Stimulated activated CD8-positive, alpha-beta memory T cell treated with anti-CD3 and anti-CD28 coated beads, Interleukin-2, amount 100 ng/mL, for 1 hour (primary cell): ENCODE measurements around the gene TRIO.

ENCODE experiments used
- DNase-seq, 2 donors: peaks; one replicate each; pipeline ENCODE4 v3.0.0-alpha.2; 2020; ENCODE audit warnings: low read depth in 2 of 2

Gene TRIO

DNA sequence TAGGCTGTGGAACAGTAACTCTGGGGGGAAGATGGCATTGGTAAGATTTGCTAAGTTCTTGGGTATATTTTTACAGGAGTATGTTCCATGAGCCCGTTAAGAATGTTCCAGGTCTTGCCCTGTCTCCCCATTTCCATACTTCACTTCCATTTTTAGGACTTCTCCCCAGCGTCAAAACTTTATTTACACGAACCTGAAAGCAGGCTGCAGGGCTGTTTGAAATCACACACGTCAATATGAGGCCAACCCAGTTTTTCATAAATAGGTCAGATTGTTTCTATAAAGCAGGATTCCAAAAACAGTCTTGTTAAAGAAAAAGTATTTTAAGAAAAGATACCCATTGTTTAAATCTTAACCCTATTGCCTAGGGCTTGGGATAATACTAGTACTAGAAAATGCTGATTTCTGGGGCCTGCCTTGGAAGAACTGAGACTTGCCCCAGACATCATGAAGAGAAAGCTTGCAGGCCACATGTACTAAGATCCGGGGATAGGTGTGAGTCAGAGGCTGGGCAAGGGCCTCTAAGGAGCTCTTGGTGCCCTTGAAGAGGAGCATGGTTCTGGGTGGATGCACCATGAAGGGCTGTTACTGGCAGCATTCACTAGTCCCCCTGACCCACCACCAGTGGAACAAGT, 24.2 kb downstream of the TRIO start:
- no peak for DNase-seq

DNA sequence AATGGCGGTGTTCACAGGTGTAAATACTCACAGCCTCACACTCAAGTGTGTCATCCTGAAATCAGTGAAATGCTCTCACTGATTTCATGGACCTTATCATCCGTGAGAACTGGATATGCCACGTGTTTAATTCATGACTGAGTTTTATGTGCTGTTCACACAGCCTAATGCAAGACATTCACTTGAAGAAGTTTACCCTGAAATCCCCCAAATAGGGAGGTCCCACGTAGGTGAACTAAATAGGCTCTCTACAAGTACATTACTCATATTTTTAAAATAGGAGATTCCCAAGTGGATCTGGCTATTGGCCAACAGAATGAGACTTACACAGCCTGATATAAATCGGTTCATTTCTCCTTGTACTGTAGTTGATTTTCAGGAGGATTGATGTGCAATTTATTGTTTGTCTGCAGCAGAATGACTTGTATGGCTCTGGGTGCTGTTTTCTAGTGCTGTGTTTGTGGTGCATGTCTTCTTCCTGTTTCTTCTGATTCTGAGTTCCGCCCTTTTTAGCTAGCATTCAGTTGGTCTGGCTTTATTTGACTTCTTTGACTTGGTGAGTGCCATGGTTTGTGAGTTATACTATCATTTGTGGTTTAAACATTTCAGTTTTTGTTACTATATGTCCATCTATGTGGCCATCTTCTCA, 25.1 kb downstream of the TRIO start:
- DNase-seq: no peak

- no peak for DNase-seq
Measured at GRCh38 chr5:14168793-14169262, 25.7 kb downstream of the TRIO start.

DNA sequence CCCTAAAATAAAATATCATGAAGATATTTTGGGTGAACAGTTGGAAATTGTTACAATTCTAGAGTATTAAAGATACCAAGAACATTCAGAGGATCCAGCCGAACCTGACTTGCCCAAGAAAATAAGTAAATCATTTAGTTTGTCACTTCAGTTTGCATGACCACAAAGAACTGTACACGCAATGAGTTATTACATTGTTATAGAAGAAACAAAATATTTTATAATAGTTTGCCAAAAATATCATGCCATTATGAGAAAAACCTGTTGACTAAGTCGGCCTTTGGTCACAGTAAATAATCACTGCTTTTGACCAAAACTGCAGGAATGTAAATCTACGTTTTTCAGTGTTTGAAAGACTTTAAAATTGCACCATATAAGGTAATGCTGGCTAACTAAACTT, 27.9 kb downstream of the TRIO start:
- DNase-seq: no peak

- DNase-seq: no peak
Measured at GRCh38 chr5:14171621-14172020, 28.5 kb downstream of the TRIO start.

DNA sequence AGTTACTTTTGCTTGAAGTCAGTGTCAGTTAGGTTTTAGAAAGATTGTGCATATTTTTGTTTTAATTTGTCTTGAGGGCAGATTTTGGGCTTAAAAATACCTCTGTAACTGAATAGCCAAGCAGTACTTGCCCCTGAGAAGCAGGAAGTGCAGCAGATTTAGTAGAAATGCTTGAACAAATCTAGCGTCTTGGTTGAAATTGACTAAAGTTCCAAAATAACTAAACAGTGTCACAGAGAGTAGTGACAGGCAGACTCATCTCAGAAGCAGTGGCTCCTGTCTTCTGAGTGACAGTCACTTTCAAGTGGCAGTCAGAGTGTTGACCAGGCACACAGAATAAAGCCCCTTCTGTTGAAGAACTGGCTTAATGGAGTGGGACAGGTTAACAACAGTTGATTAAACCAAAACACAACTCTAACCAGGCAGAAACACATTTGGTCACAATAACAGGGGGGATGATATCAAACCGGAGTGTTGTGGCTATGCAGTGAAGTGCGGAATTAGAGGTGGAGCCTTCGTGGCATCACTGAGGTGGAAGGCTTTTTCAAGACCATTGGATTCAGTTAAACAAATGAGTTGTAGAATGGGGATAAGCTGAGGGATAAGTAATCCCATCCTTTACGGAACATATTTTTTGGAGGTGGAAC, 29.1 kb downstream of the TRIO start:
- DNase-seq: no peak

DNA sequence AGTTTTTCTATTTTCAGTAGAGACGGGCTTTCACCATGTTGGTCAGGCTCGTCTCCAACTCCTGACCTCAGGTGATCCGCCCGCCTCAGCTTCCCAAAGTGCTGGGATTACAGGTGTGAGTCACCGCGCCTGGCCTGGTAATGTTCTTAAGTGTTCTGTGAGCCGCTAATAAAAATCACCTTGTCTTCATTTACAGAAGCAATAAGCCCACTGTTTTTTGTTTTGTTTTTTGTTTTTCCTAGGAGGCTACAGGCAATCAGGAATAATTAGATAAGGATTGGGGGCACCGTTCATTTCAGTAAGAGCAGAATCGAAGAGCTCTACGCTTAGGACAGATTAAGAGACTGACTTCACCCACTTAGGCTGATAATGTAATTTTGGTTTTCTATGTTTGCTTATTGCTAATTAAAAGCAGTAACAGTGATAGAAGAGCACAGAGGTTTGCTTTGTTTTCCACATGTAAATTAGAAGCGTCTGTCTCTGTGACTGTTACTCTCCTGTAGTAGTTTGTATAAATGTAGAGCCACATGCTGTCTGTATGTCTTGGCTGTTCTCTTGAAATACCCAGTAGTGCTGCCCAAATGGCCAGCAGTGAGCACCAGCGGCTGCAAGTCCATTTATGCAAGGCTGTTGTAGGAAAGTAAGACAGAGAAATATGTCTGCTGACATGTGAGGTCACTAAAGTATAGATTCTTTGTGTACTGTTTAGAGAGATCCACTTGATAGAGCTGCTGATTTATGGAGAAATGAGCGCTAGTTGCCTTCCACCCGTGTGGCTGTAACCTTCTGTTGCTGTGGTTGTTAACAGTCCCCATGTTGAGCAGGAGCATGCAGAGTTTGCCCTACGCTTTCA, 30.5 kb downstream of the TRIO start:
- DNase-seq: no peak

- no peak for DNase-seq
Measured at GRCh38 chr5:14174230-14174636, 31.1 kb downstream of the TRIO start.

- no peak for DNase-seq
Measured at GRCh38 chr5:14175381-14175780, 32.2 kb downstream of the TRIO start.

- no peak for DNase-seq
Measured at GRCh38 chr5:14176888-14177287, 33.7 kb downstream of the TRIO start.

GRCh38 chr5:14177634-14178033, 34.5 kb downstream of the TRIO start:
- no peak for DNase-seq

DNA sequence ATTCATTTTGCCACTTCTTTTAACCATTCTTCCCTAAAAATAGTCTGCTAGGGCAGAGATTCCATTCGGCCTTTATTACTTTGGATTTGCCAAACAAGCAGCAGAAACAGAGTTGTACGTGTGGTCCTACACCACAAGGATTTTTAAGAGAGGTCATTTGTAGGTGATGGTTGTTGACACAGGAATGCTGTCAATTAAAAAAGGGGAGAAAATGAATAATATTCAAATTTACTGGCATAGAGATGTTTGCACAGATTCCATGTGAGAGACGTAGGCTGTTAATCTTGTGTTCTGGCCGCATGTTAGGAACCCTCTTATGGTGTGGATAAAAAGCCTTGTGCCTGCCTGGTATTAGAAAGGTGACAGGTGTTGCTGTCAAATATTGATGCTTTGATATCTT, 34.9 kb downstream of the TRIO start:
- DNase-seq: no peak

- DNase-seq: no peak
Measured at GRCh38 chr5:14178671-14179211, 35.6 kb downstream of the TRIO start.

DNA sequence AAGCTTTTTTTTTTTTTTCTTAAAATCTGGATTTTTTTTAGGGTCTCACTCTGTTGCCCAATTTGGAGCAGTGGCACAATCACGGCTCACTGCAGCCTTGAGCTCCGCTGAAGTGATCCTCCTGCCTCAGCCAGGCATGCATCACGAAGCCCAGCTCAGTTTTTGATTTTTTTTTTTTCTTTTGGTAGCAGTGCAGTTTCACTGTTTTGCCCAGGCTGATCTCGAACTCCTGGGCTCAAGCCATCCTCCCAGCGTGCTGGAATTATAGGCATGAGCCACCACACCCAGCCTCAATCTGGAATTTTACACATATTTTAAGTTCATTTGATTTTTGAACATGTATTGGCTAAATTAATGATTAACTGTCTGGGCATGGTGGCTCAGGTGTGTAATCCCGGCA, 36.3 kb downstream of the TRIO start:
- DNase-seq: no peak

GRCh38 chr5:14180437-14180836, 37.3 kb downstream of the TRIO start:
- DNase-seq: no peak

DNA sequence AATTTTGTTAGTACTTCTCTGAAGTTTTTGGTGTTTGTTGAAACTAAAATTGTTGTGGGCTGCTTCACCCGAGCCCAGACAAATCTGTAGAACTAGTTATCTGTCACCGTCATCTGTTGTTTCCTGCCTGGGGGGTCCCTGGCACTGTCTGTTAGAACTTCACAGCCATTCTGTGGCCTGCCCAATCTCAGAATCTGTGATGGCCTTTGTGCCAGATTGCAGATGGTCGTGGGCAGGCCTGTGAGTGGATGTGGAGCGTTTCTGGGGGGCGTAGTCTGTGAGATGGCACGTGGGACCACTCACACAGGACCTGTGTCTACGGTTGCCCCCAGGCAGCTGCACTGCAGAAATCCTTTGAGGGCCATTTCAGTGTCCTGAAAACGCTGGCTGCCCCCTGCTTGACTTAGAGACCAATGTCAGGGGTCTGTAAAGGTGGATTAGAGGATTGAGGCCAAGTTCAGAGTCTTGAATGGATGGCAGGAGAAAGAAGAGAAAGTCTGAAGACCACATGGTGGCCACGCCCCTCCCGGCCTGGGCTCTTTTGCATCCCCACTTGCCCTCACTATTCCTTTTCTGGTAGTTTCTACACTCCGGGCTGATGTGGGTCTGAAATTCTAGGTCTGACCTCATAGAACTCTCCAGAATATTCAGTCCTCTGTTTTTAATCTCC, 38.3 kb downstream of the TRIO start:
- no peak for DNase-seq

DNA sequence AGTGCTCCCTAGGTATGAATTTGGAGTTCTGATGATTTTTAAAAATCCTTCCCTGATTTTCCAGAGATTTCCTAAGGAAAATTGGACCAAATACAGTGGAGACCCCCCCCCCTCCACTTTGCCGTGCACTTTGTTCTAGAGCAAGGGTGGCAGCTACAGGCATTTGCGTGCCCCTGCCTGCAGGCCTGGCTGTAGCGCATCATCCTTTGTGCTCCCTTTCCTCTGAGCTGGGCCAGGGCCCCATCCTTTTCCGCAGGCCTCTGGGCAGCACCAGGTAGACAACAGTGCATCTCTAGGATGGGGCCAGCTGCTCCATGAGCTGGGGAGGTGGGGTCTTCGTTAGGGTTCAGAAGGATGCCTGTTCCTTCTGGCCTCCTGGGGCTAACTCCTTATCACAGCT, 39.6 kb downstream of the TRIO start:
- DNase-seq: no peak

DNA sequence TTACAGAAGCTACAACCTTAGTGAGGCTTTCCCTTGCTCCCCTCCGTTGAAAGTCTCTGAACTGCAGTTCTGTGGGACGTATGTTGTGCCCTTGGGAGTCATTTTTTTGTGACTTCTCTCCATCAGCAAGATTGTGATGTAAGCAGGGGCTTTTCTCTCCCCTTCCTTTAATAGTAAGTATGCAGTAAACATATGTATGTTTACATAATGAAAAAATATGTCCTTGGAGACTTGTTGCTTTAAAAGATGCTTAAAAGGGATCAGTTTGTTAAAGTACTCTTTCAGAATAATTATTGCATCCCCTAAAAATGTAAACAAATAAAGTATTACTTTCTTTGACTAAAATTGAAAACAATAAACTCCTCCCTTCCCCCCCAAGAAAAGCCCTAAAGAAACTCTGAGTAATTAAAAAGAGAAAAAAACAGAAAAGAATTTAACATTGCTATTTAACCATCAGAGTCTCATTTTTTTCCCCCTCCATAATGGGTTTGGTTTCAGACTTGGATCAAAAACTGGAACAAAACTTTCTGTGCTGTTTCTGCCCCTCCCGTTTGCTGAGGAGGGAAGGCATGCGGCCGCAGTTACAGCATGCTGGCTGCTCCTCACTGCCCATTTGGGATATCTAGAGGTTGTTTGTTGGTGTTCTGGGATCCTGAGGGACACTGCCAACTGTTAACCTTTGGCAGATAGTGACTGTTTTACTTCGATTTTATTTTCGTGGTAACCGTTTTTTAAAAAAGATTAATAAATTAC, 40.2 kb downstream of the TRIO start:
- no peak for DNase-seq

DNA sequence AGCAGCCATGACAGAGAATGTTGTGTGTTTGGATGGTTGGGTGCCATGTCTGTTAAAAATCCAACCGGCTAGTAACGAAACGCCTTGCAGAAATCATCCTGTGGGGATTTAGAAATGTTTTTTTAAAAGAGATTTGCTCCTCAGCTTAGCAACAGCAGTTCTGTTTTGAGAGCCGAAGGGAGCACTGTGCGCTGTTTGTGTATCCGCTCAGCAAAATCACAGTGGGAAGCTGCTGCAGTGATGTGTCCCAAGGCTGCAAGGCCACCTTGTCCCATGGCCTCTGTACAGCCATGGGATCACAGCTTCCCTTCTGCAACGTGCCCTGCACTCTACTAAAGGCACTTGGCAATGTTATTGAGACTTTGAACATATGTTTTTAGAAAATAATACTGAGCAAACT, 40.9 kb downstream of the TRIO start:
- no peak for DNase-seq

- DNase-seq: no peak
Measured at GRCh38 chr5:14184725-14185124, 41.6 kb downstream of the TRIO start.
